Measurements from ENCODE around the gene CHRND. TPM values are rescaled to one million over a fixed set of nuclear protein-coding genes. Genes with fewer than 3 reads are reported as not detected.

Gene CHRND
- total RNA-seq, 1 donor from 2014 or later = not detected

GRCh38 chr2:232576995-232577394 lies 51.0 kb downstream of the CHRND start:
- no peaks in the 10 kb centered on the region for H3K27me3 ChIP-seq (ENCODE audit: control insufficient read depth, insufficient read depth, low read length)
- no peak overlapping the region for H3K4me3 ChIP-seq (ENCODE audit: low read depth, low read length)
- no peaks in the 10 kb centered on the region for H3K36me3 ChIP-seq (ENCODE audit: control insufficient read depth, insufficient read depth, low read length)
- FAIRE-seq = no peak
- TF ChIP-seq CTCF (IDR thresholded peaks at IDR 0.05; ENCODE audit: insufficient read depth, low read length, severe bottlenecking) = no peak
- peak; percentile 24 for DNase-seq (ENCODE audit: low read depth)

- DNase-seq (ENCODE audit: low read depth) (no peak), FAIRE-seq (no peak)
- no peak for TF ChIP-seq CTCF (IDR thresholded peaks at IDR 0.05; ENCODE audit: insufficient read depth, low read length, severe bottlenecking)
- Histone ChIP-seq H3K27me3 (ENCODE audit: control insufficient read depth, insufficient read depth, low read length) (no peaks in the 10 kb centered on the region), H3K4me3 (ENCODE audit: low read depth, low read length) (no peak overlapping the region), H3K36me3 (ENCODE audit: control insufficient read depth, insufficient read depth, low read length) (no peaks in the 10 kb centered on the region)
These were observed 51.9 kb downstream of the CHRND start for GRCh38 chr2:232577841-232578240.

GRCh38 chr2:232578626-232579025 lies 52.7 kb downstream of the CHRND start:
- FAIRE-seq = no peak

GRCh38 chr2:232580648-232580981 lies 54.7 kb downstream of the CHRND start:
- TF ChIP-seq CTCF (IDR thresholded peaks at IDR 0.05; ENCODE audit: insufficient read depth, low read length, severe bottlenecking) = no peak
- DNase-seq (ENCODE audit: low read depth) (no peak), FAIRE-seq (no peak)
- Histone ChIP-seq H3K36me3 (ENCODE audit: control insufficient read depth, insufficient read depth, low read length) (no peaks in the 10 kb centered on the region), H3K4me3 (ENCODE audit: low read depth, low read length) (no peak overlapping the region), H3K27me3 (ENCODE audit: control insufficient read depth, insufficient read depth, low read length) (no peaks in the 10 kb centered on the region)

More at GRCh38 chr2:232578626-232579025, 52.7 kb downstream of the CHRND start:
- H3K4me3 ChIP-seq (ENCODE audit: low read depth, low read length) = no peak overlapping the region
- no peak for DNase-seq (ENCODE audit: low read depth)
- no peak for TF ChIP-seq CTCF (IDR thresholded peaks at IDR 0.05; ENCODE audit: insufficient read depth, low read length, severe bottlenecking)
- no peaks in the 10 kb centered on the region for H3K36me3 ChIP-seq (ENCODE audit: control insufficient read depth, insufficient read depth, low read length)
- no peaks in the 10 kb centered on the region for H3K27me3 ChIP-seq (ENCODE audit: control insufficient read depth, insufficient read depth, low read length)

GRCh38 chr2:232581725-232582124 lies 55.8 kb downstream of the CHRND start:
- Histone ChIP-seq H3K27me3 (ENCODE audit: control insufficient read depth, insufficient read depth, low read length) (no peaks in the 10 kb centered on the region), H3K4me3 (ENCODE audit: low read depth, low read length) (no peak overlapping the region), H3K36me3 (ENCODE audit: control insufficient read depth, insufficient read depth, low read length) (no peaks in the 10 kb centered on the region)
- no peak for TF ChIP-seq CTCF (IDR thresholded peaks at IDR 0.05; ENCODE audit: insufficient read depth, low read length, severe bottlenecking)
- DNase-seq (ENCODE audit: low read depth) = no peak
- no peak for FAIRE-seq

- TF ChIP-seq CTCF (IDR thresholded peaks at IDR 0.05; ENCODE audit: insufficient read depth, low read length, severe bottlenecking) = no peak
- FAIRE-seq (no peak), DNase-seq (ENCODE audit: low read depth) (no peak)
- H3K36me3 ChIP-seq (ENCODE audit: control insufficient read depth, insufficient read depth, low read length) = no peaks in the 10 kb centered on the region
- no peaks in the 10 kb centered on the region for H3K27me3 ChIP-seq (ENCODE audit: control insufficient read depth, insufficient read depth, low read length)
- no peak overlapping the region for H3K4me3 ChIP-seq (ENCODE audit: low read depth, low read length)
These were observed 58.3 kb downstream of the CHRND start for GRCh38 chr2:232584238-232584637.

Data from bronchial epithelial cell (primary cell).